GM21529 (cell line): ENCODE measurements around the gene C20orf144.

Experiments
- ATAC-seq: cut with Tn5 transposase; IDR thresholded peaks from one replicate; pipeline ENCODE4 v1.9.1; 2021; ENCODE audit not compliant: unreplicated experiment

C20orf144 gene

DNA sequence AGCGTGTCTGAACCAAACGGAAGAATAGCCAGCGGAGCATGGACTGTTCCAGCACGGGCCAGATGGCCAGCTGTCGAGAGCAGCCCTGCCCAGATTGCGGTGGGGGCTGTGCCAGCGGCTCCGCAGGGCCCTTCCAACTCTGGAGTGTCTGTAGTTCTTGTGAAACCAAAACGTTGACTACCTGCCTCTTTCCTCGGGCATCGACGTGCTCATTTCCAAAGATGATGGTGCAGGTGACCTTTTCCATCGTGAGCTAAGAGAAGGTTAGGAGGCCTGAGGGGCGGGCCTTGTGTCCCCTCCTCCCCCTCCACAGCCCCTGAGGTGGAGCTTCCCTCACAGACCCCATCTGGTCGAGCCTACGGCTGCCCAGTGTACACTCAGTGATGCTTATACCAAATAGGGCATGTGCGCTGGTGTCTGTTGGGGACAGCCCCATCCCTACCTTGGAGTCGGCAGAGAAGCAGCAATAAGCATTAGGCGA is 12.9 kb upstream of the C20orf144 start:
- no peak for ATAC-seq

- ATAC-seq = no peak
Observed at GRCh38 chr20:33650111-33650752, 11.9 kb upstream of the C20orf144 start.

- ATAC-seq = no peak
Observed at GRCh38 chr20:33650753-33651561, 11.2 kb upstream of the C20orf144 start.

DNA sequence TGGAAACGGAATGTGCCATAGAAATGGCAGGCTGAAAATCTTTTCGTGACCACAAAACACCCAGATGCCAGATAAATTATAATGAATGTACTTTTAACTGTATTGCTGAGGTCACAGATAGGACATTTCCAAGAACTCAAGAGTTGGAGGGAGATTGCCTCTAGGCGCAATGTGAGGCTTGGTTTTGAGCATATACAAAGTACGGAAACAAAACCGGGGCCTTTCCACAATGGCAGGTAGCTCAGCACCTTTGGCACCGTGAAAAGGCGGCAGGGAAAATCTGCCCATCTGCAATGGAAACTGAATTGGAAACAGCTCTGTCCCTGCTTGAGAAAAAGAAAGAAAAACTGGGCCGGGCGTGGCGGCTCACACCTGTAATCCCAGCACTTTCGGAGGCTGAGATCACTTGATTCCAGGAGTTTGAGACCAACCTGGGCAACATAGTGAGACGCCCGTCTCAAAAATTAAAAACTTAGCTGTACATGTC is 10.5 kb upstream of the C20orf144 start:
- ATAC-seq = no peak

DNA sequence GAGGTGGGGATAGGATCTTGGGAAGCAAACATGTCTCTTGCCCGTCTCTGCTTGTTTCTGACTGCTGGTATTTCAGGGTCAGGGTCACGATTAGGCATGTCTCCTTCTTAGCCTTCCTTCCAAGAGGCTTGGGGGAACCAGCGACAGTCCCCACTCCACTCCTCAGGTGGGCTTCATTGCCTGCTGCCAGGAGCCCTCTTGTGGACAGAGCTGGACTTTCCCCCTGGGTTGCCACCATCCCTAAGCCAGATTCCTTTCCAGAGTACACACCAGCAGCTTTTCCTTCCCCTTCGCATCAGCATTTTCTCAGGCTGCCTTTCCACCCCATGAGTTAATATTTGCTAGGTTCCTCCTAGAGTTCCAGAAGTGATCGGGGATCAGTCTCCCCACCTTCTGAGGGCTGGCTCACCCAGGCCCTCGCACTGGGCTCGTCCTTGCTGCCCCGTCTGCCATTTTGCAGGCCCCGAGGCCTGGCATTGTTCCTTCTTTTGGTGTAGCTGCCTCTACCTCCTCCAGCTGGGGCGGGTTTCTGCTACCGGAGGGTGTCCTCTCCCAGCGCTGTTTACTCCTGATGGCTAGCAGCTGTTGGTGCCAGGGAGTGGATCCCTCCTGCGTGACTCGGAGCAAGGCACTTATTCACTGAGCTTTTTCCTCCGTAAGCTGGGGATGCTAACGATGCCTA is 8.8 kb upstream of the C20orf144 start:
- ATAC-seq = peak; percentile 35

GRCh38 chr20:33653900-33654596 is 8.1 kb upstream of the C20orf144 start:
- ATAC-seq = no peak

DNA sequence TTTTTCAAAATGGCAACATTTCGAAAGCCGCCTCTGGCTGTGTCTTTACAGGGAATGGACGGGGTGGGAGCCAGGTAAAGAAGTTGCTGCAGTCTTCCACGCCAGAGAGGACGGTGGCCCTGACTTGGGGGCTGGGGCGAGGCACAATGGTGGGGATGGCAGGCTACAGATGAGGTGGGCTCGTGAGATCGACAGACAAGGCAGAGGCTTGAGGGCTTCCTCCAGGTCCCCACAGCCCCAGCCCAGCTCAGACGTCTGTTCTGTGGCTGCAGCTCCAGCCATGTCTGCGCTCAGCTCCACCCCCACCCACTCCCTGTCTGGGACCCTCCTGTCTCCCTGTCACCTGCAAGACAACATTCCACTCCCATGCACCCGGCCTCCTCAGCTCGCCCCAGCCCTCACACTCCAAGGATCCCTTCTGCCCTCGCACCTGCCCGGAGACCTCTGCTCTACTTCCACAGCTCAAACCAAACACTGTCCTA is 7.4 kb upstream of the C20orf144 start:
- no peak for ATAC-seq

DNA sequence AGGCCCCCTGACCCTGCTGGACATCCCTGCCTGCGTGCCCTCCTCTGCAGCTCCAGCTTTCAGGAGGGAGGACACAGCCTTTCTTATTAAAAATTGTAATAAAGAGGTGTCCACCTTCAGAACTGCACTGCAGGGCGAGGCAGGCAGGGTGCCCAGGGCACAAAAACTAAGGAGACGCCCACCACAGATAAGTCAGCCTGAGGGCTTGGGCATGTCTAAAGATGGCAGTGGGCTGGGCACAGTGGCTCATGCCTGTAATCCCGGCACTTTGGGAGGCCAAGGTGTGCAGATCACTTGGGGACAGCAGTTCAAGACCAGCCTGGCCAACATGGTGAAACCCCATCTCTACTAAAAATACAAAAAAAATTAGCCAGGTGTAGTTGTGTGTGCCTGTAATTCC is 7.0 kb upstream of the C20orf144 start:
- ATAC-seq = no peak

- no peak for ATAC-seq
Observed at GRCh38 chr20:33656010-33656782, 5.9 kb upstream of the C20orf144 start.

GRCh38 chr20:33656783-33657703 is 5.1 kb upstream of the C20orf144 start:
- ATAC-seq = no peak

GRCh38 chr20:33657704-33658095 is 4.4 kb upstream of the C20orf144 start:
- no peak for ATAC-seq

DNA sequence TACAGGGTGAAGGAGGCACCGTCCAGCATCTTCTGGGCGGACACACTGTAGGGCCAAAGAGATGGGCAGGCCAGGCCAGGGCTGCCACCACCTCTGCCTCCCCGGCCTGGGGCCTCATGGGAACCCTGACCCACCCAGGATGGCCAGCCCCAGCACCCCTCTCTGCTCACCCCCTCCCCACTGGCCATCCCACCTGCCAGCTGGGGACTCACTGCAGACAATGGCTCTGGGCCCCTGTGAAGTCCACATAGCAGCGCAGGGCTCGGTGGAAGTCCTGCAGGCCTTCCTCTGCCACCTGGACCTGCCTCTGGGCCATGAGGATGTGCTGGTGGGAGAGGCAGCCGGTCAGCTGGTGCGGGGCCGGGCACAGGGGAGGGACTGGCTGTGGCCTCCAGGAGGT is 3.6 kb upstream of the C20orf144 start:
- no peak for ATAC-seq

DNA sequence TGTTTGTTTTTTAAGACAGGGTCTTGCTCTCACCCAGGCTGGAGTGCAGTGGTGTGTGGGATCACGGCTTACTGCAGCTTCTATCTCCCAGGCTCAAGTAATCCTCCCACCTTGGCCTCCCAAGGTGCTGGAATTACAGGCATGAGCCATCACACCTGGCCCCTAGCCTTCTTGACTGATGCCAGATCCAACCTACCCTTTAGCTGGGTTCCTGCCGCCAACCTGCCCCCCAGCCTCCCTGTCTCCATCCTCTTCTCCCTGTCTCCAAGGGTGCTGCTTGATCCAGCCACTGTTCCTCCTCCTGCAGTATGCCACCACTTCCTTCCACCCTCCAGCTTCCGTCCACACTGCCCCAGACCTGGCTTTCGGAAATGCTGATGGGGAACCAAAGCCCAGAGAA is 3.2 kb upstream of the C20orf144 start:
- ATAC-seq = no peak

DNA sequence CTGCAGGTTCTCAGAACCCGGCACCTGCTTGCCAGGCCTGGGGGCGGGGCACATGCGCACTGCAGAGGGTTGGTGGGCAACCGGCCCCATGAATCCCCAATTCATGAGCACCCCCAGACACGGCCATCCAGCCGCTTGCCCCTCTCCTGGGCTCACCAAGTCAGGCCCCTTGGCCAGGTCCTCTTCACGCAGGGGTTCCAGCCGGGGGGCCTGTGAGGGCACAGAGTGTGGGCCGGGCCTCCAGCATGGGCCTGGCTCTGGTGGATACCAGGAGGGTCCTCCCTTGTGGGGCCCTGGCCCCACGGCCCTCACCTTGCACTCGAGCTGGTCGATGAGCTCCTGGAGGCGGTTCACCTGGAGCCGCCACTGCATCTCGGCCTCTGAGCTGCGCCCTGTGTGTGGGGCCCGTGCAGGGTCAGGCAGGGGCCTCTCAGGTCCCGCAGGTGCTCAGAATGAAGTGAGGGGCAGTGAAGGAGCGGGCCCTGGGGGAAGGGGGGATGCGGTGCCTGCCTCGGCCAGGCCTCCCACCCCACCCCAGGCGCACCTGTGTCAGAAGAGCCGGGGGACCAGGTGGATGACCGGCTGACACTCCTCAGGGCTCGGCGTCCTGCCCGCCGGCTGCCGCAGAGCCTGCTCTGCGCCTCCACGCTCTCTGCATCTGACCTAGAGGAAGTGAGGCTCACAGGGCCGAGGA is 2.6 kb upstream of the C20orf144 start:
- ATAC-seq = no peak

- no peak for ATAC-seq
Observed at GRCh38 chr20:33660035-33660684, 2.0 kb upstream of the C20orf144 start.

- no peak for ATAC-seq
Observed at GRCh38 chr20:33660685-33661058, 1.5 kb upstream of the C20orf144 start.

GRCh38 chr20:33663161-33664084 is 1.3 kb downstream of the C20orf144 start:
- peak; percentile 48 for ATAC-seq
